Rectal smooth muscle tissue (tissue), 1 donor: ENCODE measurements around the gene KCNG2.

Source experiments
- H3K27ac ChIP-seq: one replicate; pipeline ENCODE4 v1.7.0; 2013; ENCODE audit warnings: low read depth, low read length, inconsistent platforms
- H3K27me3 ChIP-seq: one replicate; pipeline ENCODE4 v1.7.0; 2013; ENCODE audit warnings: low read length; ENCODE audit not compliant: control insufficient read depth, insufficient read depth
- H3K36me3 ChIP-seq: one replicate; pipeline ENCODE4 v1.7.0; 2013; ENCODE audit warnings: low read length; ENCODE audit not compliant: control insufficient read depth, insufficient read depth
- H3K4me1 ChIP-seq: one replicate; pipeline ENCODE4 v1.7.0; 2013; ENCODE audit warnings: low read length; ENCODE audit not compliant: control insufficient read depth, insufficient read depth
- H3K4me3 ChIP-seq: one replicate; pipeline ENCODE4 v1.7.0; 2013; ENCODE audit warnings: low read length
- H3K9ac ChIP-seq: one replicate; pipeline ENCODE4 v1.7.0; 2013; ENCODE audit warnings: low read length

The KCNG2 gene

DNA sequence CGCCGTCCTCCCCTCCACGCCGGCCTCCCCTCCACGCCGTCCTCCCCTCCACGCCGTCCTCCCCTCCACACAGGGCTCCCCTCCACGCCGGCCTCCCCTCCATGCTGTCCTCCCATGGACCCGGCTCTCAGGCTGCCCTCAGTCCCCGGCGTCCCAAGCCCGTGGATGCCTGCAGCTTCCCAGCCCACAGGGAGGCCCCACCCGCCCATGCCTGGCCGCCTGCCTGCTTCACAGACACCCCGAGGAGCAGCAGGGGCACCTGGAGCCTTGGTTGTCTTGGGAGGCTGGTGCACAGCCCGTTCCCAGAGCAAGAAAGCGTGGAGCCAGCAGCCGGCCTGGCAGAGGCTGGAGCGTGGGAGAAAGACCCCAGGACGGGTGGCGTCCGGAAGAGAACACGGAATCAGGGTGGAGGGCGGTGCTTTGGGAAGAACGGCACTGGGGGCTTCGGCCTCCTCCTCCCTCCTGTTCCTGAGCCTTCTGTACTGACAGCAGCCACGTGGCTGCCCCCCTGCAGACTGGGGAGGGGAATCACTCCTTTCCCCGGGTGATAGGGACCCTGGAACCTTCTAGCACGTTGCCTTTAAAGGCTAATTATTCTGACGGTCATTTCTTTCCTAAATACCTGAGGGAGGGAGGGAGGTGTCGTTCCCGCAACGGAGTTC, 26.2 kb upstream of the KCNG2 start:
- no peaks in the 10 kb centered on the region for H3K36me3 ChIP-seq
- no peaks in the 10 kb centered on the region for H3K27me3 ChIP-seq
- H3K27ac ChIP-seq, result no peak overlapping the region
- H3K4me1 ChIP-seq, result no peaks in the 10 kb centered on the region
- no peak overlapping the region for H3K4me3 ChIP-seq
- H3K9ac ChIP-seq, result no peak overlapping the region

DNA sequence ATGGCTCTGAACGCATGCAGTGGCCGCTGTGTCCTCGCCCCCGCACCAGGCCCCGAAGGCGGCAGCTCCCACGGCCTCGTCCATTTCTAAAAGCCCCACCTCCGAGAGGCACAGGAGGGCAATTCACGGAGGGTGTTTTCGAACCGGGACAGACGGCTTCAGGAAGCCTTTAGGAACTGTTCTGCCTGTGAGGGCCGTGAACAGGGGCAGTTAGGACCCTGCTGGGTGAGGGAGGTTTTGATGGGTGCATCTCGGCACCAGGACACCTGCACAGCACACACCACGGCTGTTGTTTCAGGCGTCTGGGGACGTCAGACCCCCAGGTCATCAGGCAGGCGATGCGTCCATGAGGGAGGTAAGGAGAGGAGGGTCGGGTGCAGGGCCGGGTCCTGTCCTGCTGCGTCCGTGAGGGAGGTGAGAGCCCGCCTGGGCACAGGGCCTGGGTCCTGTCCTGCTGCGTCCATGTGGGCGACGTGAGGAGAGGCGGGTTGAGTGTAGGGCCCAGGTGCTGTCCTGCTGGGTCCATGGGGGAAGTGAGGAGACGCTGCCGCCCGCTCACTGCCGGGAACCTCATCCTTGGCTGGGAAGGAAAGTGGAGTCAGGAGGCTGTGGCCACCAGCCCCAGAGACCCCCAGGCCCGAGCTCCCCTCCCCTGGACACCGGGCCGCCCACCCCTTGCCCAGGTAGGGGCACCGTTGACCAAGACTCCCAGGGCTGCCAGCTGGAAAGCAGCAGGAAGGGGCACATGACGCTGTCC, 25.5 kb upstream of the KCNG2 start:
- no peak overlapping the region for H3K9ac ChIP-seq
- no peaks in the 10 kb centered on the region for H3K36me3 ChIP-seq
- H3K4me1 ChIP-seq, result no peaks in the 10 kb centered on the region
- no peak overlapping the region for H3K27ac ChIP-seq
- H3K27me3 ChIP-seq, result no peaks in the 10 kb centered on the region
- no peak overlapping the region for H3K4me3 ChIP-seq

DNA sequence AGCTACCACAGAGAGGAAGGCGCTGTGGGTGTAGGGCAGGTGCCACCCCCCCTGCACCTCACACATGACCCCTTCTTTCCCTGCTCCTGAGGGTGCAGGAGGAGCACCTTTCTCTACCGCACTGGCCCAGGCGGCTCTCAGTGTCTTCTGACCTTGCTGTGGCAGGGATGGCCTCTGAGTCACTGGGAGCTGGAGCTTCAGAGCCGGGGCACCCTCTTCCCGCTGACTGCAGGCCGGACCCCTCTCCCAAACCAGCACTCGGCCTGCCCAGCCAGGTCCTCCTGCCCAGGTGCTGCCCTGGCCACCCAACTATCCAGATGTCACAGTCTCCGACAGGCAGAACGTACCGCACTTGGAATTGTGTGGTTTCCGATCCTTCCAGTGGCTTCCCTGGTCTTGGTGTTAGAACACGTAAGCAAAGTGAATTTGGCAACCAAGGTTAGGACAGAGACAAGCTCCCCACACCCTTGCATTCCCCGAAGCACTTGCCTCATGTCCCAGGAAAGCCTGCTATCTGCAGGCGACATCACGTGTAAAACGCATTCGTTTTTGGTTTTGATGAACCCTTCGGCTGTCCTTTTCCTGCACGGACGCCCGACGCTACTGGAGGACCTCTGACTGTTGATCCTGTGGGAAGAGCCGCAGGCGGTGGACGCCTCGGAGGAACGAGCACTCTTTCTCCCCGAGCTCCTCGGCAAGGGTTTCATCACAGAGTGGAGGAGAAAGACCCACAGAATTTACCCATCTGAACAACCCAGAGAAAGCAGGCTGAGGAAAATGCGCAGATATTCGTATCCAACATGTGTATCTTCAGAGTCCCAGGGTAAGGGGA, 24.7 kb upstream of the KCNG2 start:
- Histone ChIP-seq H3K4me1 (no peaks in the 10 kb centered on the region), H3K27ac (no peak overlapping the region), H3K36me3 (no peaks in the 10 kb centered on the region), H3K9ac (no peak overlapping the region), H3K4me3 (no peak overlapping the region), H3K27me3 (no peaks in the 10 kb centered on the region)

DNA sequence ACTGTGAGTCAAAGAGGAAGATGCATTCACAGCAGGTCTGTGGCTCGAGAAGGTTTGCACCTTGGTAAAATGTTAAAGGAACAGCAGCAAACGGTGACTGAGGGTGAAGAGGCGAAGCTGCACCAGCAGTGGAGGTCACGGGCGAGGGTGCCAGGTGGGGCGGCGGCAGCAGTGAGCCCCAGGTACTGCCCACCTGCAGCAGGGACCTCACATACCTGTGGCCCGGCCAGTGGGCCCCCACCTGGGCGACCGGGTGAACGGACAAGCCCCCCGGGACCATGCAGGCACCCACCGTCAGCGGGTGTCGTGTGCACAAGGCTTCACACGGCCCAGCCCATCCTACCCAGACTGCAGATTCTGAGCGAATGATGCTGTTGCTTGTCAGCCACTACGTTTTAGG, 23.6 kb upstream of the KCNG2 start:
- Histone ChIP-seq H3K4me3 (no peak overlapping the region), H3K4me1 (no peaks in the 10 kb centered on the region), H3K36me3 (no peaks in the 10 kb centered on the region), H3K9ac (no peak overlapping the region), H3K27ac (no peak overlapping the region), H3K27me3 (peaks cover 2% of the 10 kb centered on the region)

DNA sequence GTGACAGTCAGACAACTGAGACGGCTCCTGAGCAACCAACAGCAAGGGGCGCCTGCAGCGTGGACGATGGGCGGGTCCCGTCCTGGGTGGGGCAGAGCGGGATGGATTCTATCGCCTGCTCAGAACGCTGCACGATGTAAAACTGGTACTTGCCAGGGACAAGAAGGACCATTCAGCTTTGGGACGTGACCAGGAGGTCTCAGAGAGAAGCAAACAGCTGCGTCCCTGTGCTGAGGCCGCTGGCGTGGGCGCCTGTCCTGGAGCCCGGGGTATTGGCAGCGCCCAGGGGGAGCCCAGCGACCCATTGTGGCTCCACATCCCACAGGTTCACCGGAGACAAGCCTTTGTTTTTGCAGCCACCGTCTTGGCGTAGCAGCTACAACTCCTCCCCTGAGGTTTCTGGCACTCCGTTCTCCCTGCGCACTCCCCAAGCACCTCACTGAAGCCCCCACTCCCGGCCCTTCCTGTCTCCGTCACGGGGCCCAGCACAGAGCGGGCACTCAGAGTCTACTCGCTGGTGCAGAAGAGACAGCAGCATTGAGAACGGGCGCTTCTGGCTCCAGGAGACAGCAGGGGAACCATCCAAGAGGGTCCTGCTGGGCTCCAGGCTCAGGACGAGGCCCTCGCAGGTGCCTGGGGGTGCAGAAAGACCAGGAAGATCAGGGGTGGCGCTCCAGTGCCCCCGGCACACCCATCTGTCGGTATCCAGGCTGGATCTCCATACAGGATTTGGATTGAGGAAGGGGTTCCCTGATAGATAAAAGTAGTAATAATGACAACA, 22.1 kb upstream of the KCNG2 start:
- H3K4me3 ChIP-seq, result no peak overlapping the region
- H3K4me1 ChIP-seq, result no peaks in the 10 kb centered on the region
- no peak overlapping the region for H3K9ac ChIP-seq
- H3K27me3 ChIP-seq, result peaks cover 2% of the 10 kb centered on the region
- H3K36me3 ChIP-seq, result no peaks in the 10 kb centered on the region
- H3K27ac ChIP-seq, result no peak overlapping the region

DNA sequence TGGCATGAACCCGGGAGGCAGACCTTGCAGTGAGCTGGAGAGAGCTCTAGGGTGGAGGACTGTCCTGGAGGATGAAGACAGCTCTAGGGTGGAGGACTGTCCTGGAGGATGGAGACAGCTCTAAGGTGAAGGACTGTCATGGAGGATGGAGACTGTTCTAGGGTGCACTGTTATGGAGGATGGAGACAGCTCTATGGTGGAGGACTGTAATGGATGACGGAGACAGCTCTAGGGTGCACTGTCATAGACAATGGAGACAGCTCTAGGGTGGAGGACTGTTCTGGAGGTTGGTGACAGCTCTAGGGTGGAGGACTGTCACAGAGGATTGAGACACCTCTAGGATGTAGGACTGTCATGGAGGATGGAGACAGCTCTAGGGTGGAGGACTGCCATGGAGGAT, 21.1 kb upstream of the KCNG2 start:
- Histone ChIP-seq H3K9ac (no peak overlapping the region), H3K4me3 (no peak overlapping the region), H3K27me3 (peaks cover 2% of the 10 kb centered on the region), H3K4me1 (no peaks in the 10 kb centered on the region), H3K36me3 (no peaks in the 10 kb centered on the region), H3K27ac (no peak overlapping the region)

DNA sequence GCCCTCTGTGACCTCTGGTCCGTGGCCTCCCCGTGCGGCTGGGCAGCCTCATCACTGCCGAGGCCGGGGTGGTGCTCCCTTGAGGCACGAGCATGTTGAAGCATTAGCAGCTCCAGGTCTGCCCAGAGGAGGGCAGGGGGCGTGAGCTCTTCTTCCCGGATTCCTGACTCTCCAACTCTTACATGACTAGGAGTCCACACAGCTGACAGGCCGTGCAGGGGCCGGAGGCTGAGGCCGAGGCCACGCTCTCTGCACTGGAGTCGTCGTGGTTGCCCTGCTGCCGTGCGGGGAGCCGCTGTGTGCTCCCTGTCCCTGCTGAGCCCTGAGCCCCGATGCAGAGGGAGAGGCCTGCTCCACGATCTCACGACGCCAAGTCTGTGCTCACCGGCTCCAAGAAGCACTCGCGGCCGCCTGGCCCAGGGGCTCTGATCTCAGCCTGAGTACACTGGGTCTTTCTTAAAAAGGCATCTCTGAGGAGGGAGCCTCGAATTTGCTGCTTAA, 19.4 kb upstream of the KCNG2 start:
- H3K9ac ChIP-seq, result no peak overlapping the region
- no peaks in the 10 kb centered on the region for H3K36me3 ChIP-seq
- H3K27ac ChIP-seq, result no peak overlapping the region
- peaks cover 2% of the 10 kb centered on the region for H3K27me3 ChIP-seq
- H3K4me3 ChIP-seq, result no peak overlapping the region
- H3K4me1 ChIP-seq, result no peaks in the 10 kb centered on the region

DNA sequence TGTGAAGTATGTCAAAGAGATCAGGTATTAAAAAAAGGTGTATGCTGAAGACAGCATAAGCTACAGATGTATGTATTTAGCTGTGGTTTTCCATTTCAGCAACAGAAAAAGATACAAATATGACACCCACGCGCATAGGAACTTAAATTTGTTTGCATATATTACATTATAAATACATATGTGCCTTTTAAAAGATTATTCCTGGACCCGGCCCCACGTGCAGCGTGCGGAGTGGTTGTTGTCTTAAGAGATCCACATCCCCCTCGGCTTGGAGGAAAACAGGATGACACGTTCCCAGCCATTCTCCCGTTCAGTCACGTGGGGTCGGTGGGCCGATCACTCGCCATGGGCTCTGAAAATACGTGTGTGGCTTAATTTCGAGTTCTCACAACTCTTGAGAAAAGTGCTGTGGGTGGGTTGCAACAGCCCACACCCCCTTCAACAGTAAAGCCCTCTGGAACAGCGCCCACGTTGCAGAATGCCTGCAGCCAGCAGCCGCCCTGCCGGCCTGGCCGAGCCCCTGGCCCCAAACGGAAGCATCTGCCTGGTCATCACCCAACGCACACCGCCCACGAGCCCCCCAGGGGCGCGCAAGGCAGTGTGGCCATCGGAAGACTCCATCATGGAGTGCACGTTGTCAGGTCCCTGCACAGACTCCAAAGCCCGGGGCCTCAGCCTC, 18.6 kb upstream of the KCNG2 start:
- no peaks in the 10 kb centered on the region for H3K36me3 ChIP-seq
- no peak overlapping the region for H3K4me3 ChIP-seq
- H3K4me1 ChIP-seq, result no peaks in the 10 kb centered on the region
- H3K27me3 ChIP-seq, result peaks cover 2% of the 10 kb centered on the region
- H3K27ac ChIP-seq, result no peak overlapping the region
- no peak overlapping the region for H3K9ac ChIP-seq

DNA sequence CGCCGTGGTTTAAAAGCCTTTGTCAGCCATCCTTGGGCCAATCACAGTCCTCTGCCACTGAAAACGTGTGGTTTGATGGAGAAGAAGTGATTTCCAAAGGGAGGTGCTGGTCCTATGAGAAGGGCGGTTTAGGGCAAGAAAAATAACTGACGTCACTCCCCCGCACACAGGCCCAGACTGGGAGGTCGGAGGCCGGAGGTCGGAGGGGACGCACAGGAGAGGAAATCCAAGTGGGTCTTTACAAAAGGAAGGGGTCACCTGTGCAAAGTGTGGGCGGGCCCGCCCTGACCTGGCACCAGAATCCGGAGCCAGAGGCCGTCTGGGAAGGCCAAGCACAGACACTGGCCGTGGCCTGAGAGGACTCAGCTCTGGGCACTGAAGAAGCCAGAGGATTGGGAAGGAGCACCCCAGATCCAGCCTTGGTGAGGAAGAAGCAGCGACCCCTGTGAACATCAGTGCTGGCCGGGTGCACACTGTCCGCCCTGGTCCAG, 18.0 kb upstream of the KCNG2 start:
- H3K9ac ChIP-seq, result no peak overlapping the region
- H3K27ac ChIP-seq, result no peak overlapping the region
- no peaks in the 10 kb centered on the region for H3K36me3 ChIP-seq
- H3K27me3 ChIP-seq, result peaks cover 2% of the 10 kb centered on the region
- no peak overlapping the region for H3K4me3 ChIP-seq
- no peaks in the 10 kb centered on the region for H3K4me1 ChIP-seq

DNA sequence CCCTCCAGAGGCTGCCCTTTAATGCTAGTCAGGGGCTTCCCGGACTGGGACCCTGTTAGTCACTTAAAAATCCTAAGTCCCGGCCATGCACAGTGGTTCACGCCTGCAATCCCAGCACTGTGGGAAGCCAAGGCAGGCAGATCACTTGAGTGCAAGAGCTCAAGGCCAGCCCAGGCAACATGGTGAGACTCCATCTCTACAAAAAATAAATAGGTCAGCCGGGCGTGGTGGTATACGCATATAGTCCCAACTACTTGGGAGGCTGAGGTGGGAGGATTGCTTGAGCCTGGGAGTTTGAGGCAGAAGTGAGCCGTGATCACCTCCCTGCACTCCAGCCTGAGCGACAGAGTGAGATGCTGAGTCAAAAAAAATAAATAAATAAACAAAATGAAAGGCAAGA, 17.2 kb upstream of the KCNG2 start:
- Histone ChIP-seq H3K27ac (no peak overlapping the region), H3K27me3 (peaks cover 2% of the 10 kb centered on the region)

DNA sequence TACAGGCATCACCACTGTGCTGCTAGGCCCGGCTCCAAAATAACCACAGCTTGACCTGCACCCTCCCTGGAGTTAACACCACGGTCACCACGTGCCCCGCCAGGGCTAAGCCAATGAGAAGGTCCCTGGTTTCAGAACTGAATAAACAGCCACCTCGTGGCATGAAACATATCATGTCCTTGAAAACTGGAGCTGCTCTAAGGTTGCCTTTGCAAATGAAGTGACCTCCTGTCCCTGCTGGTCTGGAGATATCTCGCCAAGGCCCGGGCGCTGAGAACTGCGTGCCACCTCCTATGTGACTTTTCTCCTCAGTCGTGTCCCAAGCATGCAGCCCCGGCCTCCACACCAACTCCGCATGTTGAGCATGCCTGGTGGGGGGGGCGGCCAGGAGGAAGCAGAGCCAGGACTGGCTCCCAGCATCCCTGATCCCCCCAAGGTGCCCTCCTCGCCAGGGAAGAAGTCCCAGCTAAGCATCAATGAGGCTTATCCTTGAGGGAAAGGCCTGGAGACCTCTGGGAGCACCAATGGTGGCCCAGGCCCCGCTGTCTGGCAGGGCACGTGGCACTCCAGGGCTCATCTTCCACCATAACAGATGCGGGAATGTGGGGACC, 16.3 kb upstream of the KCNG2 start:
- H3K27ac ChIP-seq, result no peak overlapping the region
- H3K4me1 ChIP-seq, result no peaks in the 10 kb centered on the region
- no peak overlapping the region for H3K4me3 ChIP-seq
- no peak overlapping the region for H3K9ac ChIP-seq
- no peaks in the 10 kb centered on the region for H3K36me3 ChIP-seq
- H3K27me3 ChIP-seq, result peaks cover 6% of the 10 kb centered on the region

More for the DNA sequence above, 17.2 kb upstream of the KCNG2 start:
- no peak overlapping the region for H3K9ac ChIP-seq
- H3K4me1 ChIP-seq, result no peaks in the 10 kb centered on the region
- no peaks in the 10 kb centered on the region for H3K36me3 ChIP-seq
- no peak overlapping the region for H3K4me3 ChIP-seq
